Uterus (tissue), 2 donors: Measurements from ENCODE around the gene CBX6.
"Not testable (repeated sequence)": the region's sequence is repeated elsewhere in the genome, so short reads cannot be mapped to it uniquely, and the experiment has no call there.

Experiments
- CTCF ChIP-seq, 4 experiments: fragments of 200-600 bp in 2 of 4; fragments of 450-650 bp in 2 of 4; sonication (generic) in 2 of 4; IDR thresholded peaks; one replicate each; pipeline ENCODE4 v1.5.1; 2016 to 2019; ENCODE audit warnings: antibody characterized with exemption in 4 of 4, mild to moderate bottlenecking in 2 of 4, moderate library complexity in 1 of 4
- POLR2A ChIP-seq, 2 donors: fragments of 450-650 bp; IDR thresholded peaks; one replicate each; pipeline ENCODE4 v1.6.1; 2016; ENCODE audit warnings: antibody characterized with exemption in 2 of 2, mild to moderate bottlenecking in 1 of 2, moderate library complexity in 1 of 2

- TF ChIP-seq CTCF, POLR2A (IDR thresholded peaks at IDR 0.05): not testable (repeated sequence)
Measured at GRCh38 chr22:38854476-38854875, 17.5 kb downstream of the CBX6 start.
